Upper lobe of right lung (tissue), 1 donor: Measurements from ENCODE around the gene MPV17L2. TPM values are rescaled to one million over a fixed set of nuclear protein-coding genes. Genes with fewer than 3 reads are reported as not detected.

ENCODE experiments used
- ATAC-seq: fragments of 200-7000 bp; cut with Tn5 transposase; one replicate; pipeline ENCODE4 v1.9.1; 2020; ENCODE audit warnings: mild to moderate bottlenecking, moderate library complexity
- DNase-seq: peaks from one replicate; pipeline ENCODE4 v3.0.0-alpha.2; 2020
- H3K27ac ChIP-seq: fragments of 200-600 bp; one replicate; pipeline ENCODE4 v1.8.0; 2022
- H3K27me3 ChIP-seq: fragments of 200-600 bp; one replicate; pipeline ENCODE4 v1.8.0; 2022; ENCODE audit warnings: mild to moderate bottlenecking
- H3K36me3 ChIP-seq: fragments of 200-600 bp; one replicate; pipeline ENCODE4 v1.8.0; 2022
- H3K4me1 ChIP-seq: fragments of 200-600 bp; one replicate; pipeline ENCODE4 v1.8.0; 2022
- H3K4me3 ChIP-seq: fragments of 200-600 bp; one replicate; pipeline ENCODE4 v1.8.0; 2022; ENCODE audit warnings: mild to moderate bottlenecking
- H3K9me3 ChIP-seq: fragments of 200-600 bp; one replicate; pipeline ENCODE4 v1.8.0; 2022
- intact Hi-C: fragments of 100-400 bp; cut with DNase I; formaldehyde crosslinking; loops from one replicate; pipeline ENCODE4 v1.11.0; 2022
- total RNA-seq: library from RNA; stranded (reverse); fragmentation: NEBNext Ultra II Directional; extraction: Animal tissue kit (Norgen Biotek cat#: 25700); gene quantifications from one replicate; pipeline ENCODE4 v1.2.1, GENCODE V29; 2021
- TF ChIP-seq, protein P1 (sequence below): fragments of 200-600 bp; IDR thresholded peaks from one replicate; pipeline ENCODE4 v1.8.0; 2022; ENCODE audit warnings: antibody characterized with exemption
- donor health status: DM: no; HTN: yes; CAD: no; lungs with severe emphysema.

Gene MPV17L2
- total RNA-seq, 1 donor from 2014 or later: 8.2 TPM

DNA sequence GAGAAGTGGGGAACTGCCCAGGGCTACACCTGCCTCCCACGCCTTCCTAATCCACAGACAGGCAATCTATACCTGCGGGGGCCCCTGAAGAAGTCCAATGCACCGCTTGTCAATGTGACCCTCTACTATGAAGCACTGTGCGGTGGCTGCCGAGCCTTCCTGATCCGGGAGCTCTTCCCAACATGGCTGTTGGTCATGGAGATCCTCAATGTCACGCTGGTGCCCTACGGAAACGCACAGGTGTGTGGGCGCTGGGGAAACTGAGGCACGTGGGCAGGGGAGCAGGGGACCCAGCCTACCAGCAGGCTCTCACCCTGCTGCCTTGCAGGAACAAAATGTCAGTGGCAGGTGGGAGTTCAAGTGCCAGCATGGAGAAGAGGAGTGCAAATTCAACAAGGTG, 18.0 kb upstream of the MPV17L2 start:
- Histone ChIP-seq H3K27me3 (no peaks in the 10 kb centered on the region), H3K4me1 (peaks cover 21% of the 10 kb centered on the region), H3K4me3 (peak overlapping the region; percentile 77), H3K36me3 (peaks cover 13% of the 10 kb centered on the region), H3K9me3 (no peaks in the 10 kb centered on the region), H3K27ac (no peak overlapping the region)
- intact Hi-C loops: no loop called here
- DNase-seq (no peak), ATAC-seq (no peak)
- TF ChIP-seq, protein P1, sequence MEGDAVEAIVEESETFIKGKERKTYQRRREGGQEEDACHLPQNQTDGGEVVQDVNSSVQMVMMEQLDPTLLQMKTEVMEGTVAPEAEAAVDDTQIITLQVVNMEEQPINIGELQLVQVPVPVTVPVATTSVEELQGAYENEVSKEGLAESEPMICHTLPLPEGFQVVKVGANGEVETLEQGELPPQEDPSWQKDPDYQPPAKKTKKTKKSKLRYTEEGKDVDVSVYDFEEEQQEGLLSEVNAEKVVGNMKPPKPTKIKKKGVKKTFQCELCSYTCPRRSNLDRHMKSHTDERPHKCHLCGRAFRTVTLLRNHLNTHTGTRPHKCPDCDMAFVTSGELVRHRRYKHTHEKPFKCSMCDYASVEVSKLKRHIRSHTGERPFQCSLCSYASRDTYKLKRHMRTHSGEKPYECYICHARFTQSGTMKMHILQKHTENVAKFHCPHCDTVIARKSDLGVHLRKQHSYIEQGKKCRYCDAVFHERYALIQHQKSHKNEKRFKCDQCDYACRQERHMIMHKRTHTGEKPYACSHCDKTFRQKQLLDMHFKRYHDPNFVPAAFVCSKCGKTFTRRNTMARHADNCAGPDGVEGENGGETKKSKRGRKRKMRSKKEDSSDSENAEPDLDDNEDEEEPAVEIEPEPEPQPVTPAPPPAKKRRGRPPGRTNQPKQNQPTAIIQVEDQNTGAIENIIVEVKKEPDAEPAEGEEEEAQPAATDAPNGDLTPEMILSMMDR: no peak

DNA sequence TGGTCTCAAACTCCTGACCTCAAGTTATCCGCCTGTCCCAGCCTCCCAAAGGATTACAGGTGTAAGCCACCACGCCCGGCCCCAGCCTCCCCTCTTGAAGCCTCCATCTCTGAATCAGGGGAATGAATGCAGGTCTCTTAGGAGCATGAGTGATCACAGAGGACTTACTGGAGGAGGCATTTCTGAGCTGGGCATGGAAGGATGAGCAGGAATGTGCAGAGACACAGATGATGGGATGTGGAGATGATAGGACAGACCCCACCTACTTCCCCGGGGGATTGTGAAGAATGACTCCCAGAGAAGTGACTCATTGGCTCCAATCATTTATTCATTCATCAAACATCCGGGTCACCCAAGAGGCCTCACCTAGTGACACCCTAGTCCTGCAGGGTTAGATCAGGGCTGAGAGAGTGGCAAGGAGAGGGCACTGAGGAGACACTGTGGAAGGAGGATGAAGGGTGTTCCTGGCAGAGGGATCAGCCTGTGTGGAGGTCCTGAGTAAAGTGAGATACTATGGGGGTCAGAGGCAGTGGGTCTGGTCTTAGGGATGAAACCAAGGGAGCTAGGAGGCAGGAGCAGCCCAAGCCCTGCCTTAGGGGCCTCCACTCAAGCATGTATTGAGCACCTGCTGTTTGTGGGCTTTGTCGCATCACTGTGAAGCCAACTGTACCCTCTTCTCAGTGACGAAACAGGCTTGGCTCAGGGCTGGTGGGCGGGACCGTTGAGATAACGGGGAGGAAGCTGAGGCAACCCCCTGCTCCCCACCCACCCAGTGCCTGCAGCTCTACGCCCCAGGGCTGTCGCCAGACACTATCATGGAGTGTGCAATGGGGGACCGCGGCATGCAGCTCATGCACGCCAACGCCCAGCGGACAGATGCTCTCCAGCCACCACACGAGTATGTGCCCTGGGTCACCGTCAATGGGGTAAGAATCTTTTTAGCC, 16.4 kb upstream of the MPV17L2 start:
- H3K27me3 ChIP-seq: no peaks in the 10 kb centered on the region
- intact Hi-C loops: no loop called here
- TF ChIP-seq, protein P1: no peak
- no peaks in the 10 kb centered on the region for H3K9me3 ChIP-seq
- no peak overlapping the region for H3K27ac ChIP-seq
- H3K4me1 ChIP-seq: peaks cover 15% of the 10 kb centered on the region
- ATAC-seq: no peak
- DNase-seq: no peak
- peak overlapping the region; percentile 77 for H3K4me3 ChIP-seq
- peaks cover 13% of the 10 kb centered on the region for H3K36me3 ChIP-seq

GRCh38 chr19:18179957-18180356, 13.1 kb upstream of the MPV17L2 start:
- no peaks in the 10 kb centered on the region for H3K27me3 ChIP-seq
- DNase-seq (no peak), ATAC-seq (no peak)
- peaks cover 13% of the 10 kb centered on the region for H3K36me3 ChIP-seq
- no peak overlapping the region for H3K27ac ChIP-seq
- no peak overlapping the region for H3K4me3 ChIP-seq
- H3K9me3 ChIP-seq: no peaks in the 10 kb centered on the region
- TF ChIP-seq, protein P1: no peak
- H3K4me1 ChIP-seq: peaks cover 5% of the 10 kb centered on the region
- intact Hi-C loops: no loop called here

DNA sequence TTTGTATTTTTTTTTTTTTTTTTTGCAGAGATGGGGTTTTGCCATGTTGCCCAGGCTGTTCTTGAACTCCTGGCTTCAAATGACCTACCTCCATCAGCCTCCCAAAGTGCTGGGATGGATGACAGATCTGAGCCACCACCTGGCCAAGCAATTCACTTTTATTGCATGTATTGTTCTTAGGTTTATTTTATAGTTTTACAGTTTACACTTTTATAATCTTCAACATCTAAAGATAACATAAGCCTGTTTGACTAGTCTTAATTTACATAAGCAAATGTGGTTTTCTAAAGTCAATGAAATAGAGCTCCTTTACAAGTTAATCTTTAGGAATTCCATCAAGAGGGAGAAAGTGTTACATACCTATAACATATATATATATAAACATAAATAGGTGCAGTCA, 9.5 kb upstream of the MPV17L2 start:
- no peaks in the 10 kb centered on the region for H3K36me3 ChIP-seq
- no peak overlapping the region for H3K27ac ChIP-seq
- H3K9me3 ChIP-seq: no peaks in the 10 kb centered on the region
- H3K4me1 ChIP-seq: no peaks in the 10 kb centered on the region
- no peak for ATAC-seq
- H3K27me3 ChIP-seq: no peaks in the 10 kb centered on the region
- TF ChIP-seq, protein P1: no peak
- no peak for DNase-seq
- intact Hi-C loops: no loop called here
- H3K4me3 ChIP-seq: no peak overlapping the region

DNA sequence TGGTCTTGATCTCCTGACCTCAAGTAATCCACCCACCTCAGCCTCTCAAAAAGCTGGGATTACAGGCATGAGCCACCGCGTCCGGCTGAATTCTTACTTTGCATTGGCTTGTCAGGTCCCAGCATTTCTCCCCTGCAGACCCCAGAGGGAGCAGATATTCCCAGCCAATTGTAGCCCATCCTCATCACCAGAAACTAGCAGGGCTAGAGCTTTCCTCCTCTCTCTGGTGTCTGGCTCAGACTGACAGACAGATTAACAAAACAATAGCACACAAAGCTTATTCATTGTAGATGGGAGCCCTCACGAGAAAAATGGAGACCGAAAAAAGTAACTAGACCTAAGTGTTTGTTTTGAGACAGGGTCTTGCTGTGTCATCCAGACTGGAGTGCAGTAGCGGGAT, 7.5 kb upstream of the MPV17L2 start:
- no peaks in the 10 kb centered on the region for H3K27me3 ChIP-seq
- TF ChIP-seq, protein P1: no peak
- H3K9me3 ChIP-seq: no peaks in the 10 kb centered on the region
- no peak for ATAC-seq
- H3K4me1 ChIP-seq: no peaks in the 10 kb centered on the region
- intact Hi-C loops: no loop called here
- no peak overlapping the region for H3K4me3 ChIP-seq
- no peak for DNase-seq
- no peaks in the 10 kb centered on the region for H3K36me3 ChIP-seq
- no peak overlapping the region for H3K27ac ChIP-seq
